HEK293 (cell line): Measurements from ENCODE around the gene PCDHGC5.

Experiments used
- CTCF ChIA-PET: fragments of 350-600 bp; formaldehyde crosslinking; extraction: SDS; loops from one replicate; lab custom pipeline; 2021; ENCODE audit warnings: antibody characterized with exemption; lab: Yijun Ruan, JAX
- POLR2A ChIA-PET: fragments of 300-600 bp; formaldehyde crosslinking; extraction: SDS; loops from one replicate; lab custom pipeline; 2020; ENCODE audit warnings: antibody characterized with exemption, inconsistent platforms; lab: Yijun Ruan, JAX
- H3K27ac ChIP-seq: fragments of 200-500 bp; sonication (Bioruptor generic); 2 replicates; pipeline ENCODE4 v1.5.1; 2014; ENCODE audit warnings: low read depth, low read length, control low read depth, inconsistent platforms; ENCODE audit errors: extremely low read depth
- H3K36me3 ChIP-seq, 2 experiments: fragments of 200-500 bp in 1 of 2; sonication (Bioruptor generic) in 1 of 2; 1 replicate in 1 of 2; 2 replicates in 1 of 2; pipeline ENCODE4 v1.5.1; 2014 to 2017; ENCODE audit warnings: inconsistent platforms in 2 of 2, low read length in 2 of 2; ENCODE audit not compliant: control insufficient read depth in 2 of 2, insufficient read depth in 1 of 2
- H3K4me1 ChIP-seq: fragments of 200-500 bp; sonication (Bioruptor generic); 2 replicates; pipeline ENCODE4 v1.5.1; 2014; ENCODE audit warnings: mild to moderate bottlenecking, low read length, inconsistent platforms; ENCODE audit not compliant: control insufficient read depth, insufficient read depth
- H3K4me3 ChIP-seq: 2 replicates; pipeline ENCODE4 v1.5.1; 2011; ENCODE audit warnings: low read depth, mild to moderate bottlenecking, control low read depth, low read length, moderate library complexity
- H3K9me3 ChIP-seq: fragments of 200-500 bp; sonication (Bioruptor generic); 2 replicates; pipeline ENCODE4 v1.5.1; 2014; ENCODE audit warnings: low read depth, low read length, inconsistent platforms; ENCODE audit not compliant: control insufficient read depth, insufficient read depth
- BCL6B ChIP-seq: fragments of 450-650 bp; formaldehyde crosslinking; IDR thresholded peaks from 2 replicates; pipeline ENCODE4 v1.5.1; 2017; ENCODE audit warnings: missing biosample characterization, missing genetic modification characterization
- HOXA7 ChIP-seq: sonication (generic); formaldehyde crosslinking; IDR thresholded peaks from 2 replicates; pipeline ENCODE4 v1.8.1; 2022; ENCODE audit warnings: missing genetic modification reagents, borderline replicate concordance
- ZBTB44 ChIP-seq: fragments of 450-650 bp; IDR thresholded peaks from 2 replicates; pipeline ENCODE4 v1.5.1; 2018; ENCODE audit warnings: missing biosample characterization, mild to moderate bottlenecking, missing genetic modification characterization
- ZFP37 ChIP-seq: fragments of 450-650 bp; formaldehyde crosslinking; IDR thresholded peaks from 2 replicates; pipeline ENCODE4 v1.5.1; 2016; ENCODE audit warnings: missing biosample characterization, missing genetic modification characterization
- ZNF132 ChIP-seq: fragments of 450-650 bp; formaldehyde crosslinking; IDR thresholded peaks from 2 replicates; pipeline ENCODE4 v1.5.1; 2017; ENCODE audit warnings: missing biosample characterization, missing genetic modification characterization, borderline replicate concordance
- ZNF223 ChIP-seq: fragments of 450-650 bp; formaldehyde crosslinking; IDR thresholded peaks from 2 replicates; pipeline ENCODE4 v1.5.1; 2016; ENCODE audit warnings: missing biosample characterization, missing genetic modification characterization
- ZNF391 ChIP-seq: fragments of 450-650 bp; formaldehyde crosslinking; IDR thresholded peaks from 2 replicates; pipeline ENCODE4 v1.5.1; 2016; ENCODE audit warnings: low read depth, missing biosample characterization, missing genetic modification characterization, borderline replicate concordance
- ZNF571 ChIP-seq: fragments of 450-650 bp; formaldehyde crosslinking; IDR thresholded peaks from 2 replicates; pipeline ENCODE4 v1.5.0; 2017; ENCODE audit warnings: missing biosample characterization, missing genetic modification characterization
- ZNF621 ChIP-seq: fragments of 450-650 bp; formaldehyde crosslinking; IDR thresholded peaks from 2 replicates; pipeline ENCODE4 v1.5.1; 2017; ENCODE audit warnings: missing biosample characterization, missing genetic modification characterization
- ZNF747 ChIP-seq: fragments of 450-650 bp; formaldehyde crosslinking; IDR thresholded peaks from 2 replicates; pipeline ENCODE4 v1.5.1; 2016; ENCODE audit warnings: missing biosample characterization, missing genetic modification characterization
- ZNF768 ChIP-seq: fragments of 450-650 bp; formaldehyde crosslinking; IDR thresholded peaks from 2 replicates; pipeline ENCODE4 v1.5.1; 2018; ENCODE audit warnings: missing biosample characterization, mild to moderate bottlenecking, missing genetic modification characterization
- ZNF792 ChIP-seq: fragments of 450-650 bp; formaldehyde crosslinking; IDR thresholded peaks from 2 replicates; pipeline ENCODE4 v1.5.1; 2016; ENCODE audit warnings: missing biosample characterization, missing genetic modification characterization
- ZSCAN30 ChIP-seq: fragments of 450-650 bp; IDR thresholded peaks from 2 replicates; pipeline ENCODE4 v1.5.1; 2018; ENCODE audit warnings: missing biosample characterization, mild to moderate bottlenecking, missing genetic modification characterization, moderate library complexity
- TF ChIP-seq, protein P1 (sequence below): fragments of 450-650 bp; formaldehyde crosslinking; IDR thresholded peaks from 2 replicates; pipeline ENCODE4 v1.5.1; 2017; ENCODE audit warnings: missing biosample characterization, missing genetic modification characterization
- TF ChIP-seq, protein P2 (sequence below): sonication (generic); formaldehyde crosslinking; IDR thresholded peaks from 2 replicates; pipeline ENCODE4 v1.8.1; 2022; ENCODE audit warnings: mild to moderate bottlenecking, moderate library complexity, missing genetic modification reagents

PCDHGC5 gene

GRCh38 chr5:141529873-141530272 lies 41.0 kb downstream of the PCDHGC5 start:
- Histone ChIP-seq H3K4me1 (no peaks in the 10 kb centered on the region), H3K36me3 (peaks cover 38 to 83% of the 10 kb centered on the region in 2 experiments)
- CTCF ChIA-PET, result interaction anchor here (0.7 to 10.9 kb wide), 2 partner anchors 109 to 111 kb away, joined by 3 to 160 read pairs; partner anchors contain the start of genes PCDHGA11 and PCDHGB7
- TF ChIP-seq ZNF747 (tag by site-specific recombination), result no peak
- TF ChIP-seq, all 188 proteins: peak for 0
- POLR2A ChIA-PET, result no interaction called here
- Histone ChIP-seq H3K9me3 (no peaks in the 10 kb centered on the region), H3K4me3 (no peak overlapping the region), H3K27ac (no peak overlapping the region)

DNA sequence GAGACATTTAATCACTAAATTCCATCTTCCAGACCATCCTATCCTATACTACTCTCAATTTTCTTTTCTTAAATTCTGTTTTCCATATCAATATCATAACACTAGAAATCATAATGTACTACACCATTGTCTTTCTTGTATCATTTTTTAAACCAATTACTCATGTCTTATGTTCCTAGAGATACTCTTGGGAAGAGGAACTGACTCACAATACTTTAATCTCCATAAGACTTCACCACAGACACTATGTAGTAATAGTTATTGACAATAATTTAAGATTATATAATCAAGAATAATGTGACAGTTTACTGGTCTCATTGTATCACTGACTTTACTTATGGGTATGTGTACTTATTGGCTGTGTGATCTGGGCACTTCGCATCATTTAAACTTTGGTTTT lies 43.8 kb downstream of the PCDHGC5 start:
- CTCF ChIA-PET, result interaction anchor here (1.0 to 1.3 kb wide), 2 partner anchors 25 to 32 kb away, joined by 3 to 4 read pairs; no protein-coding TSS in a partner anchor
- Histone ChIP-seq H3K4me3 (no peak overlapping the region), H3K36me3 (peaks cover 18 to 58% of the 10 kb centered on the region in 2 experiments; a peak in 2 of 3 replicates), H3K9me3 (no peaks in the 10 kb centered on the region), H3K4me1 (no peaks in the 10 kb centered on the region), H3K27ac (no peak overlapping the region)
- TF ChIP-seq ZNF621 (no peak), BCL6B (no peak), ZFP37 (no peak), ZSCAN30 (tag by site-specific recombination) (no peak), HOXA7 (CRISPR knock-in tag) (no peak)
- POLR2A ChIA-PET, result no interaction called here

DNA sequence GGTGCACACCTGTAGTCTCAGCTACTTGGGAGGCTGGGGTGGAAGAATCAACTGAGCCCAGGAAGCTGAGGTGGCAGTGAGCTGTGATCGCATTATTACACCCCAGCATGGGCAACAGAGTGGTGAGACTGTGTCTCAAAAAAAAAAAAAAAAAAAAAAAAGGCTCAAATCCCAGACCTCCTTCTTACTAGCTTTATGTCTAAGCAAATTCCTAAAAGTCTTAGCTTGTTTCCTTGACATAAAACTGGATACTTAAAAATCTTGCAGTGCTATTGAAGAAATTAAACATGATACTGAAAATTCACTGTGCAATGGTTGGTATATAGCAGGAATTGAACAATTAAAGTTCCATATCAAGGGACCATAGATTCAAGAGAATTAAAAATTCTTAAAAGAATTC lies 45.0 kb downstream of the PCDHGC5 start:
- no peaks in the 10 kb centered on the region for H3K4me1 ChIP-seq
- no peak overlapping the region for H3K4me3 ChIP-seq
- TF ChIP-seq, protein P1, sequence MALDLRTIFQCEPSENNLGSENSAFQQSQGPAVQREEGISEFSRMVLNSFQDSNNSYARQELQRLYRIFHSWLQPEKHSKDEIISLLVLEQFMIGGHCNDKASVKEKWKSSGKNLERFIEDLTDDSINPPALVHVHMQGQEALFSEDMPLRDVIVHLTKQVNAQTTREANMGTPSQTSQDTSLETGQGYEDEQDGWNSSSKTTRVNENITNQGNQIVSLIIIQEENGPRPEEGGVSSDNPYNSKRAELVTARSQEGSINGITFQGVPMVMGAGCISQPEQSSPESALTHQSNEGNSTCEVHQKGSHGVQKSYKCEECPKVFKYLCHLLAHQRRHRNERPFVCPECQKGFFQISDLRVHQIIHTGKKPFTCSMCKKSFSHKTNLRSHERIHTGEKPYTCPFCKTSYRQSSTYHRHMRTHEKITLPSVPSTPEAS (tag by site-specific recombination), result no peak
- TF ChIP-seq ZNF391 (tag by site-specific recombination), result no peak
- no peak for TF ChIP-seq ZNF571 (tag by site-specific recombination)
- TF ChIP-seq ZNF132 (tag by site-specific recombination), result no peak
- no peak for TF ChIP-seq ZNF768
- no peak for TF ChIP-seq ZBTB44 (tag by site-specific recombination)
- no peak for TF ChIP-seq ZNF223 (tag by site-specific recombination)
- TF ChIP-seq, protein P2, sequence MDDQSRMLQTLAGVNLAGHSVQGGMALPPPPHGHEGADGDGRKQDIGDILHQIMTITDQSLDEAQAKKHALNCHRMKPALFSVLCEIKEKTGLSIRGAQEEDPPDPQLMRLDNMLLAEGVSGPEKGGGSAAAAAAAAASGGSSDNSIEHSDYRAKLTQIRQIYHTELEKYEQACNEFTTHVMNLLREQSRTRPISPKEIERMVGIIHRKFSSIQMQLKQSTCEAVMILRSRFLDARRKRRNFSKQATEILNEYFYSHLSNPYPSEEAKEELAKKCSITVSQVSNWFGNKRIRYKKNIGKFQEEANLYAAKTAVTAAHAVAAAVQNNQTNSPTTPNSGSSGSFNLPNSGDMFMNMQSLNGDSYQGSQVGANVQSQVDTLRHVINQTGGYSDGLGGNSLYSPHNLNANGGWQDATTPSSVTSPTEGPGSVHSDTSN (CRISPR knock-in tag), result no peak
- TF ChIP-seq ZNF792 (tag by site-specific recombination), result no peak
- ChIA-PET POLR2A (no interaction called here), CTCF (interaction anchor here (0.7 to 3.9 kb wide), 5 partner anchors 10 to 113 kb away, joined by 3 to 22 read pairs (median 4); partner anchors contain the start of gene PCDHGA11)
- H3K27ac ChIP-seq, result no peak overlapping the region
- peaks cover 17 to 46% of the 10 kb centered on the region in 2 experiments; a peak in 2 of 3 replicates for H3K36me3 ChIP-seq
- no peaks in the 10 kb centered on the region for H3K9me3 ChIP-seq
